ENCODE measurements around the gene SLC2A6.

Gene SLC2A6

GRCh38 chr9:133508046-133508445 is 29.1 kb upstream of the SLC2A6 start:
- TF ChIP-seq CTCF (IDR thresholded peaks at IDR 0.05; ENCODE audit: low read depth, low read length) = no peak
- no peaks in the 10 kb centered on the region for H3K27me3 ChIP-seq (ENCODE audit: insufficient read depth, low read depth, severe bottlenecking)
- H3K9me3 ChIP-seq (ENCODE audit: severe bottlenecking) = no peaks in the 10 kb centered on the region
- no peaks in the 10 kb centered on the region for H3K36me3 ChIP-seq
- DNase-seq = no peak
- H3K4me3 ChIP-seq (ENCODE audit: low read depth, low read length) = no peak overlapping the region
- no peak overlapping the region for H3K27ac ChIP-seq

DNA sequence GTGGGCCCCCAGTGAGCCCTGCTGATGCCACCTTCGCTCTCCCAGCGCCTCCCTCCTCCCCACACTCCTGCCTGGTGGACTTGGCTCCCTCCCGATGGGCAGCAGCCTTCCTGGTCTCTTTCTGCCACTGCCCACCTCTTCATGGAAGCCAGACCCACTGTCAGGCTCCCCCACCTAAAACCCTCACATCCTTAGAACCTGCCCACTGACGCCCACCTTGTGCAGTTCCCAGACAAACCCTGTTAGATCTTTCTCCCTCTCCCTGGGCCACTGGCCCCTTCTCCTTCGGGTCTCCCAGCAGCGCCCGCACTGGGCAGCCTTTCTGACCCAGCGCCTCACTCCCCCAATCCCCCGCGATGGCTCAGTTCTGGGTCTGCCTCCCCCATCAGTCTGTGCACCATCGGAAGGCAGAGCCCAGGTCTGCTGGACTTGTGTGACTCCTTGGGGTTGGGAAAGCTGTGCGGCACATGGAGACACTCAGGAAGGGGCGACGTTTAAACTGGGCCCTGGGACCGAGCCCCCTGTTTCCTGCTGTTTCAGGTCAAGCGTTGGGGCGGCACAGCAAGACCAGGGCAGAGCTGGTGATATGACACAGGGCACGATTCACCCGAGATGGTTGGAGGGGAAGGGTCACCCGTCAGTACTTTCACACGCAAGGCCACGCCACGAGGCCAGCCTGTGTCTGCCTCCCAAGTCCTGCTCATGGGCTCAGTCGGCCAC is 28.5 kb upstream of the SLC2A6 start:
- Histone ChIP-seq H3K27me3 (ENCODE audit: insufficient read depth, low read depth, severe bottlenecking) (no peaks in the 10 kb centered on the region), H3K9me3 (ENCODE audit: severe bottlenecking) (no peaks in the 10 kb centered on the region), H3K27ac (no peak overlapping the region), H3K4me3 (ENCODE audit: low read depth, low read length) (no peak overlapping the region), H3K36me3 (no peaks in the 10 kb centered on the region)
- no peak for TF ChIP-seq CTCF (IDR thresholded peaks at IDR 0.05; ENCODE audit: low read depth, low read length)
- no peak for DNase-seq

DNA sequence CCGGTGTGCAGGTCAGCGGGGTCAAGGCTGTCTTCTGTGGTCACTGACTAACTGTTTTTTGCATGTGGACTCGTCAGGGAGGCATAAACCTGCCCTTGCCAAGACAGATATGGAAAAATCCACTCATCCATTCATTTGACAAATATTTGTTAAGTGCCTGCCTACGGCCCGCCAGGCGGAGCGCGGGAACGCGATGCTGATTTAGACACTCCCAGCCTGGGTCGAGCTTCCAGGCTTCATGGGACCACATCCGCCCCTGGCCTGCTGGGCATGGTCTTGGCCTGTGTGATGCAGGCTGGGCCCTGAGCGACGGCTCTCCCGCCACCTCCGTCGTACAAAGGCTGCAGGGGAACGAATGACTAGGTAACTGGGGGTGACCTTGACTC is 27.7 kb upstream of the SLC2A6 start:
- DNase-seq = no peak
- Histone ChIP-seq H3K36me3 (no peaks in the 10 kb centered on the region), H3K27ac (no peak overlapping the region)

DNA sequence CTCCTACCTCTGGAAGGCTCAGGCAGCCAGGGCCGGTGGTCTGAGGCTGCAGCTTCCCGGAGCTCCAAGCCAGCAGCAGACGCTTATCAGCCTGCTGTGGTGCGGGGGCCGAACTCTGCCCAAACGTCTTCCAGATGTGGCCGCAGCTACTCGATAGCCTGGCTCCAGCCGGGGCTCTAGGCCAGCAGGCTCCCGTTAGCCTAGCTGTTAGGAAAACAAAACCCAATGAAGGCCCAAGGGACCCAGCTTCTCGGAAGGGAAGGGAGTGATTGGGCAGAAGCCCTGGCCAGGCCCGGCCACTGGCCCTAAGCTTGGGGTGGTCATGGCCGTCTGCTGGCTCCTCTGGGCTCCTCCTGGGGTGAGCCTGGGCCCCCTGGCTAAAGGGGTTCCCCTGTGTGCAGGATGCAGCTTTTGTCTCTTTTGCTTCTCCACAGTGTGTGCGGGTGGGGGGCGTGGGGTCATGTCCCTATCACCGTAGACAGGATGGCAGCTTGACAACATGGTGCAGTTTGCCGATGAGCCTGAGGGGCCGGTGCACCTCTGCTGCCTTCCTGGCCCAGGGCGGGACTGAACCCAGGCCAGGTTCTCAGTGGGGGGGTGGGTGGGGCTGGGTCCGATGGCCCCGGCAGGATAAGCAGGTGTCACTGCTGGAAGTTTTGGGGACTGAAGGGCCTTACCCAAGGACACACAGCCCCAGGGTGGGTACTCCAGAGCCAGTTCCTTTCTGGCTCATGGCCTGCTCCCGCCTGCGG is 27.2 kb upstream of the SLC2A6 start:
- no peak overlapping the region for H3K4me3 ChIP-seq (ENCODE audit: low read depth, low read length)
- no peaks in the 10 kb centered on the region for H3K27me3 ChIP-seq (ENCODE audit: insufficient read depth, low read depth, severe bottlenecking)
- H3K36me3 ChIP-seq = no peaks in the 10 kb centered on the region
- no peaks in the 10 kb centered on the region for H3K9me3 ChIP-seq (ENCODE audit: severe bottlenecking)
- TF ChIP-seq CTCF (IDR thresholded peaks at IDR 0.05; ENCODE audit: low read depth, low read length) = no peak
- H3K27ac ChIP-seq = no peak overlapping the region
- DNase-seq = no peak

More for the DNA sequence above, 27.7 kb upstream of the SLC2A6 start:
- no peak for TF ChIP-seq CTCF (IDR thresholded peaks at IDR 0.05; ENCODE audit: low read depth, low read length)
- Histone ChIP-seq H3K4me3 (ENCODE audit: low read depth, low read length) (no peak overlapping the region), H3K27me3 (ENCODE audit: insufficient read depth, low read depth, severe bottlenecking) (no peaks in the 10 kb centered on the region), H3K9me3 (ENCODE audit: severe bottlenecking) (no peaks in the 10 kb centered on the region)

DNA sequence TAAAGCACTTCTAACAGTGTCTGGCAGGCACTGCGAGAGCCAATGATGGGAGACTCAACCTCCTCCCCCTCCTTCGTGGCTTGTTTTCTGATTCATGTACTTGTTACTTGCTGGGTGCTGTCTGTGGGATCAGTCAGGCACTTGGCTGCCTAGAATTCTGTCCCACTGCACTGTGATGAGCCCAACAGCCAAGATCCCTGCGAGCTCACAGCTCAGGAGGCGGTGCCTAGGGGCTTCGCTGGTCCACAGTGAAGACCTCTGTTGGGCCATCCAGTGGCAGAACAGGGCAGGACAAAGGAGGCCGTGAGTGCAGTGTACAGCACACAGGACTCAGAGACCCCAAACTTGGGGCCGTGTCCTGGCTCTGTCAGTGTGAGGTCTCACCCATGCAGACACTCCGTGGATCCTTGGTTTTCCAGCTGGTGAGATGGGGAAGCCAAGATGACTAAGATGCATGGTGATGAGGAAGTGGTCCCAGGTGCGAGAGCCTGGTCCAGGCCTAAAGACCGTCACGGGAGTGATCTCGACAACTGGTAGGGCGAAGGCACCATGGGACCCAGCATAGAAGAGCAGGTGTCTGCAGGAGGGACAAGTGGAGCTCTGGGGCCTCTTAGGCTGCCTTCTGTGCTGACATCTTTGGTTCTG is 26.4 kb upstream of the SLC2A6 start:
- TF ChIP-seq CTCF (IDR thresholded peaks at IDR 0.05; ENCODE audit: low read depth, low read length) = no peak
- DNase-seq = no peak
- no peaks in the 10 kb centered on the region for H3K36me3 ChIP-seq
- no peak overlapping the region for H3K27ac ChIP-seq
- no peak overlapping the region for H3K4me3 ChIP-seq (ENCODE audit: low read depth, low read length)
- no peaks in the 10 kb centered on the region for H3K9me3 ChIP-seq (ENCODE audit: severe bottlenecking)
- no peaks in the 10 kb centered on the region for H3K27me3 ChIP-seq (ENCODE audit: insufficient read depth, low read depth, severe bottlenecking)

Measured in WERI-Rb-1 (cell line).